Natural killer cell treated with Interleukin-12 subunit alpha and Interleukin-12 subunit beta and Interleukin-15 and Interleukin-18, amount 100 ng/mL, for 72 hours (primary cell): Measurements from ENCODE around the gene GLI3. TPM values are rescaled to one million over a fixed set of nuclear protein-coding genes. Genes with fewer than 3 reads are reported as not detected.

Experiments
- ATAC-seq, 2 donors: fragments of 150-1000 bp; cut with Tn5 transposase in 1 of 2; sonication (Bioruptor Pico), chemical (Tn5 transposase) in 1 of 2; 2 replicates each; pipeline ENCODE4 v1.10.0; 2021
- DNase-seq: peaks from one replicate; pipeline ENCODE4 v3.0.0; 2022; ENCODE audit warnings: low spot score
- H3K27ac Mint-ChIP-seq, 2 donors: 1 replicate in 1 of 2; 2 replicates in 1 of 2; pipeline ENCODE4 v1.8.0; 2022; ENCODE audit warnings: mixed read lengths in 2 of 2, mild to moderate bottlenecking in 1 of 2, moderate library complexity in 1 of 2
- H3K27me3 Mint-ChIP-seq, 2 donors: 1 replicate in 1 of 2; 2 replicates in 1 of 2; pipeline ENCODE4 v1.8.0; 2022; ENCODE audit warnings: mixed read lengths in 2 of 2
- H3K36me3 Mint-ChIP-seq: one replicate; pipeline ENCODE4 v1.8.0; 2022; ENCODE audit warnings: mixed read lengths
- H3K4me1 Mint-ChIP-seq, 2 donors: 1 replicate in 1 of 2; 2 replicates in 1 of 2; pipeline ENCODE4 v1.8.0; 2022; ENCODE audit warnings: low read depth in 2 of 2, mixed read lengths in 2 of 2, mild to moderate bottlenecking in 1 of 2
- H3K4me3 Mint-ChIP-seq: one replicate; pipeline ENCODE4 v1.8.0; 2022; ENCODE audit warnings: mixed read lengths
- H3K9me3 Mint-ChIP-seq: 2 replicates; pipeline ENCODE4 v1.8.0; 2022; ENCODE audit warnings: mixed read lengths
- total RNA-seq, 2 donors: library from RNA; stranded (reverse); gene quantifications; one replicate each; pipeline ENCODE4 v1.2.3, GENCODE V29; 2022

GLI3 gene
- total RNA-seq, 2 donors from 2014 or later: 0.25 to 1.1 TPM

GRCh38 chr7:41995632-41996271 is 241.3 kb downstream of the GLI3 start:
- Mint-ChIP-seq H3K27ac (no peak overlapping the region), H3K27me3 (peaks cover 8 to 11% of the 10 kb centered on the region in 2 donors), H3K4me1 (no peaks in the 10 kb centered on the region), H3K36me3 (no peaks in the 10 kb centered on the region), H3K4me3 (no peak overlapping the region), H3K9me3 (no peaks in the 10 kb centered on the region)
- ATAC-seq (no peak), DNase-seq (no peak)

GRCh38 chr7:41994746-41995110 is 242.3 kb downstream of the GLI3 start:
- H3K27me3 Mint-ChIP-seq: peaks cover 2 to 8% of the 10 kb centered on the region in 2 donors
- H3K9me3 Mint-ChIP-seq: no peaks in the 10 kb centered on the region
- no peak overlapping the region for H3K4me3 Mint-ChIP-seq
- no peak for DNase-seq
- H3K36me3 Mint-ChIP-seq: no peaks in the 10 kb centered on the region
- H3K27ac Mint-ChIP-seq: no peak overlapping the region
- no peak for ATAC-seq
- H3K4me1 Mint-ChIP-seq: no peaks in the 10 kb centered on the region

- ATAC-seq: no peak
- no peak for DNase-seq
- peaks cover 0 to 4% of the 10 kb centered on the region in 2 donors for H3K27me3 Mint-ChIP-seq
- no peaks in the 10 kb centered on the region for H3K4me1 Mint-ChIP-seq
- H3K9me3 Mint-ChIP-seq: no peaks in the 10 kb centered on the region
- no peaks in the 10 kb centered on the region for H3K36me3 Mint-ChIP-seq
- no peak overlapping the region for H3K4me3 Mint-ChIP-seq
- no peak overlapping the region for H3K27ac Mint-ChIP-seq
These were observed 242.8 kb downstream of the GLI3 start for GRCh38 chr7:41994036-41994745.

- Mint-ChIP-seq H3K4me1 (no peaks in the 10 kb centered on the region), H3K9me3 (no peaks in the 10 kb centered on the region), H3K27me3 (peaks cover 0 to 4% of the 10 kb centered on the region in 2 donors), H3K4me3 (no peak overlapping the region), H3K36me3 (no peaks in the 10 kb centered on the region), H3K27ac (no peak overlapping the region)
- peak in 1 of 2 donors; percentile 27 for ATAC-seq
- DNase-seq: no peak
These were observed 243.8 kb downstream of the GLI3 start for GRCh38 chr7:41992881-41993867.

GRCh38 chr7:41984888-41985287 is 252.1 kb downstream of the GLI3 start:
- no peak overlapping the region for H3K27ac Mint-ChIP-seq
- H3K27me3 Mint-ChIP-seq: peaks cover 9 to 17% of the 10 kb centered on the region in 2 donors
- ATAC-seq (no peak), DNase-seq (no peak)
- H3K4me1 Mint-ChIP-seq: peaks cover 0 to 3% of the 10 kb centered on the region in 2 donors
- H3K9me3 Mint-ChIP-seq: no peaks in the 10 kb centered on the region
- no peak overlapping the region for H3K4me3 Mint-ChIP-seq
- H3K36me3 Mint-ChIP-seq: no peaks in the 10 kb centered on the region

- H3K36me3 Mint-ChIP-seq: no peaks in the 10 kb centered on the region
- DNase-seq (no peak), ATAC-seq (no peak)
- H3K4me1 Mint-ChIP-seq: peaks cover 0 to 3% of the 10 kb centered on the region in 2 donors
- H3K27ac Mint-ChIP-seq: no peak overlapping the region
- H3K4me3 Mint-ChIP-seq: no peak overlapping the region
- H3K27me3 Mint-ChIP-seq: peaks cover 13 to 17% of the 10 kb centered on the region in 2 donors
- H3K9me3 Mint-ChIP-seq: no peaks in the 10 kb centered on the region
These were observed 255.7 kb downstream of the GLI3 start for GRCh38 chr7:41981046-41982040.

GRCh38 chr7:41979834-41980307 is 257.1 kb downstream of the GLI3 start:
- no peak for ATAC-seq
- no peak overlapping the region for H3K27ac Mint-ChIP-seq
- no peaks in the 10 kb centered on the region for H3K9me3 Mint-ChIP-seq
- DNase-seq: no peak
- H3K36me3 Mint-ChIP-seq: no peaks in the 10 kb centered on the region
- peaks cover 15 to 17% of the 10 kb centered on the region in 2 donors for H3K27me3 Mint-ChIP-seq
- H3K4me3 Mint-ChIP-seq: no peak overlapping the region
- H3K4me1 Mint-ChIP-seq: peaks cover 0 to 3% of the 10 kb centered on the region in 2 donors

- no peaks in the 10 kb centered on the region for H3K9me3 Mint-ChIP-seq
- ATAC-seq (no peak), DNase-seq (no peak)
- H3K27ac Mint-ChIP-seq: no peak overlapping the region
- H3K36me3 Mint-ChIP-seq: no peaks in the 10 kb centered on the region
- peaks cover 0 to 3% of the 10 kb centered on the region in 2 donors for H3K4me1 Mint-ChIP-seq
- no peak overlapping the region for H3K4me3 Mint-ChIP-seq
- peaks cover 8 to 17% of the 10 kb centered on the region in 2 donors for H3K27me3 Mint-ChIP-seq
These were observed 258.2 kb downstream of the GLI3 start for GRCh38 chr7:41978858-41979257.

- no peak for ATAC-seq
These were observed 259.3 kb downstream of the GLI3 start for GRCh38 chr7:41977661-41978060.

GRCh38 chr7:41977151-41977651 is 259.8 kb downstream of the GLI3 start:
- Mint-ChIP-seq H3K9me3 (no peaks in the 10 kb centered on the region), H3K27me3 (peaks cover 8 to 17% of the 10 kb centered on the region in 2 donors), H3K36me3 (no peaks in the 10 kb centered on the region), H3K27ac (no peak overlapping the region), H3K4me3 (no peak overlapping the region), H3K4me1 (peaks cover 0 to 3% of the 10 kb centered on the region in 2 donors)
- DNase-seq (no peak), ATAC-seq (no peak)

More at GRCh38 chr7:41977661-41978060, 259.3 kb downstream of the GLI3 start:
- H3K4me3 Mint-ChIP-seq: no peak overlapping the region
- H3K4me1 Mint-ChIP-seq: peaks cover 0 to 3% of the 10 kb centered on the region in 2 donors
- peaks cover 8 to 17% of the 10 kb centered on the region in 2 donors for H3K27me3 Mint-ChIP-seq
- H3K27ac Mint-ChIP-seq: no peak overlapping the region
- no peak for DNase-seq
- no peaks in the 10 kb centered on the region for H3K9me3 Mint-ChIP-seq
- no peaks in the 10 kb centered on the region for H3K36me3 Mint-ChIP-seq

GRCh38 chr7:41976411-41976810 is 260.6 kb downstream of the GLI3 start:
- DNase-seq (no peak), ATAC-seq (no peak)
- H3K27me3 Mint-ChIP-seq: peaks cover 9 to 17% of the 10 kb centered on the region in 2 donors
- H3K9me3 Mint-ChIP-seq: no peaks in the 10 kb centered on the region
- no peak overlapping the region for H3K27ac Mint-ChIP-seq
- no peaks in the 10 kb centered on the region for H3K36me3 Mint-ChIP-seq
- peaks cover 0 to 3% of the 10 kb centered on the region in 2 donors for H3K4me1 Mint-ChIP-seq
- H3K4me3 Mint-ChIP-seq: no peak overlapping the region

- no peak for ATAC-seq
- Mint-ChIP-seq H3K4me3 (no peak overlapping the region), H3K4me1 (peaks cover 0 to 1% of the 10 kb centered on the region in 2 donors), H3K27ac (no peak overlapping the region), H3K36me3 (no peaks in the 10 kb centered on the region), H3K9me3 (no peaks in the 10 kb centered on the region), H3K27me3 (peaks cover 7 to 17% of the 10 kb centered on the region in 2 donors)
- DNase-seq: no peak
These were observed 261.2 kb downstream of the GLI3 start for GRCh38 chr7:41975849-41976248.
